HG02840 (cell line): ENCODE data around the gene DERL3.

Experiments
- ATAC-seq: cut with Tn5 transposase; IDR thresholded peaks from one replicate; pipeline ENCODE4 v1.9.1; 2021; ENCODE audit warnings: mild to moderate bottlenecking, moderate library complexity, moderate number of reproducible peaks; ENCODE audit not compliant: unreplicated experiment, low FRiP score

Gene DERL3

DNA sequence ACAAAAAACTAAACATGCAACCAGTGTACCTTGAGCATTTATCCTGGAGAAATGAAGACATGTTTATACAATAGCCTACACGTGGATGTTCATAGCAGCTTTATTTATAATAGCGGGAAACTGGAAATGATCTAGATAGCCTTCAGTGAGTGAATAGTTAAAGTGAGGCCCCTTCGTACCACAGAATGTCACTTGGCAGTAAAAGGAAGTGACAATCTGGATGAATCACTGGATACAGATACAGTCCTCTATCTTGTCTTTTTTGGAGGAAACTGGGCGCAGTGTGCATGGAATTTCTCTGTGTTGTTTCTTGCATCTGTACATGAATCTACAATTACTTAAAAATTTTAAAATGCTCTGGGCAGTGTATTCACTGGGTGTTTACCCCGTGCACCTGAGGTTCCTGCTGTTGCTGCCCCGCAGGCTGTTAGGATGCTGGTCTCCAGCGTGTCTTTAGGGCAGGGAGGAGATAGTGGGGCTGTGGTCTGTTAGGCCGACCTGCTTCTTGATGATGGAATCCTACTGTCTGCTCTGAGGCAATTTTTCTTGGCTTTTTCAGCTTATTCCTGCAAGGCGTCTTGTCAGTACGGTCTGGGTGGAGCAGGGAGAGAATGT, 23.2 kb downstream of the DERL3 start:
- ATAC-seq, result no peak

DNA sequence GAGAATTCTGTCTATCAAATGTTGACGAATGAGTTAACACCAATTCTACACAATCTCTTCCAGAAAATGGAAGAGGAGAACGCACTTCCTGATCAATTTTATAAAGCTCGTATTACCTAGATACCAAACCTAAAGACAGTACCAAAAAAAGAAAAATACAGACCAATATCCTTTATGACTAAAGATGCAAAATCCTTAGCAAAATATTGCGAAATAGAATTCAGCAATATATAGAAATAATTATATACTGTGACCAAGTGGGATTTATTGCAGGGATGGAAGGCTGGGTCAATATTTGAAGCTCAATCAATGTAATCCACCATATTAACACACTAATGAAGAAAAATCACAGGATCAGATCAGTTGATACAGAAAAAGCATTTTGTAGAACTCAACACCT, 26.4 kb downstream of the DERL3 start:
- ATAC-seq, result no peak

DNA sequence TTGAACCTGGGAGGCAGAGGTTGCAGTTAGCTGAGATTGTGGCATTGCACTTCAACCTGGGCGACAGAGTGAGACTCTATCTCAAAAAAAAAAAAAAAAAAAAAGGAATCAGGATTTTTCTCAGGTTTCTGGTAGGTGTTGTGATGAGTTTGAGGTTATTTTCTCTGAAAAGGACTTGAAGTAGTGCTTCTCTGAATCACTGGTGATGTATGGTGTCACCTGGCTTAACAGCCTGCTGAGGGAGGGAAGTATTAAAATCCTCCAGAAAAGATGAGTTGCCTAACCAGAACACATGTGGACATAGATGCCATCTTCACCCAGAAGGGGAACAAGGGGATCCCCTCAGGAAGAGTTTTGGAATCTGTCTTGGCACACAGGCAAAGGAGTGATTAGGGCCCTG, 32.0 kb downstream of the DERL3 start:
- ATAC-seq, result no peak

DNA sequence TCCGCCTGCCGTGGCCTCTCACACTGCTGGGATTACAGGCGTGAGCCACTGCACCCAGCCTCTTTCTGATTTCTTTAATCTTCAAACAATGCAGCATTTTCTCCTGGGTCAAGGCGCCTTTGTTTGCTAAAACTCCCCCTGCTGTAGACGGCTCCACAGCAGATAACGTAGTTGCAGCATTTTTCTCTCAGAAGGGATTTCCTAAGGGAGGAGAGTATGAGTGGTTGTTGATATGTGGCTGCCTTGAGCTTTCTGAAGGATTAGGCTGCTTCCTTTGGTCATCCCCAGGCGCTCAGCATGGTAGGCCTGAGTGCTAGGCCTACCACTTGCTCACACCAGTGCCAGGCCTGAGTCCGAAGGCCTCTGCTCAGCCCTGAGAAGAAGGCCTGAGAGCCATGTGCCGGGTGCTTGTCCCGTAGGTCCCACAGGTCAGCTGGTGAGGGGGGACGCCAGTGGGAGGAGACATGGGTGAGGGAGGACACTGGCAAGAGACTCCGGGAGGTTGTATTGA, 34.0 kb downstream of the DERL3 start:
- ATAC-seq, result no peak

DNA sequence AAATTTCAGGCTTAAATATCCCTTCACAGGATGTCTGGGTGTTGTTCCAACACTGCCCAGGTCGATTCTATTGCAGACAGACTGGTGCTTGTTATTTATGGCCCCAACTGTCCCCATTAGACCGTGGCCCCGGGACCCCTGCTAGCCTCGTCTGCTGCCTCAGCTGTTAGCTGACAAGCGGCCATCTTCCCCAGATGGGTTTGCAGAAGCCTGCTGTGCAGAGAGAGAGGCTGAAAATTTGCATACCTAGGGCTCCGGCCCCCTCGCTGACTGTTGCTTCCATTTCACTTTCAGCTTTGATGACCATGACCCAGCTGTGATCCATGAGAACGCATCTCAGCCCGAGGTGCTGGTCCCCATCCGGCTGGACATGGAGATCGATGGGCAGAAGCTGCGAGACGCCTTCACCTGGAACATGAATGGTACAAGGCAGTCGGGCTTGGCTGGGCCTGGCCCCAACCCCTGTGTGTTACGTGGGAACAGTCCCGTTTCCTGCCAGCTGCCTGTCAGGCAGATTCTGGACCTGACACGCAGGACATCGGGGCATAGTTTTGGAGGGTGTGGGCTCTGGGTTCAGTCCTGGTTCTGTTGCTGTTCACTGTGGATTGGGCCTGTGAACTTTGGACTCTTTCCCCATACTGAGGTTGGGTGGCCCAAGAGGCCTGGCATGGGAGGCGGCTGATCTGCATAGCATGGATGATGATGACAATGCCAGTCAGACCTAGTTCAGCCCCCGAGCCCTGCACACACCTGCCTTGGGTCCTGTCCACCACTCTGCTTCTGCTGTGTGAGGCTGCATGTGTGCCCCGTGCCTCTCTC, 35.6 kb downstream of the DERL3 start:
- no peak for ATAC-seq

DNA sequence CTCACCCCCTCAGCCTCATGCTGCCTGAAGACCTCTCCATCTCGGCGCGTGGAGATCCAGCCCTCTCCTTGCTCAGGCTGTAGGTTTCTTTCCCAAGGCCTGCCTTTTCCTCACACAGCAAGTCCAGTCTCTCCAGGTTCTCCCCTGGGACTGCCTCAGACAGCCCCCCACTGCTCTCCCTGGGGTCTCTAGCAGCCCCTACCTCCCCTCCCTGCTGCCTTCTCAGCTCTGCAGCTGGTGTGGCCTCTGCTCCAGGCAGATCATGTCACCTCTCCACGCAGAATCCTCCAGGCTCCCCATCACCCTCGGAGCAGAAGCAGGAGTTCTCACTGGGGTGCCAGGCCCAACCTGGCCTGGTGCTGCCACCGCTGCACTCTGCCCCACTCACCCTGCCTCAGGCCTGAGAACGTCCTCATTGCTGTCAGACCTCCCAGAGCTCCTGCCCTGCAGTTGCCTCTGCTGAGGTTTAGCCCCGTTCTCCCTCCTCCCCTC, 36.9 kb downstream of the DERL3 start:
- no peak for ATAC-seq

DNA sequence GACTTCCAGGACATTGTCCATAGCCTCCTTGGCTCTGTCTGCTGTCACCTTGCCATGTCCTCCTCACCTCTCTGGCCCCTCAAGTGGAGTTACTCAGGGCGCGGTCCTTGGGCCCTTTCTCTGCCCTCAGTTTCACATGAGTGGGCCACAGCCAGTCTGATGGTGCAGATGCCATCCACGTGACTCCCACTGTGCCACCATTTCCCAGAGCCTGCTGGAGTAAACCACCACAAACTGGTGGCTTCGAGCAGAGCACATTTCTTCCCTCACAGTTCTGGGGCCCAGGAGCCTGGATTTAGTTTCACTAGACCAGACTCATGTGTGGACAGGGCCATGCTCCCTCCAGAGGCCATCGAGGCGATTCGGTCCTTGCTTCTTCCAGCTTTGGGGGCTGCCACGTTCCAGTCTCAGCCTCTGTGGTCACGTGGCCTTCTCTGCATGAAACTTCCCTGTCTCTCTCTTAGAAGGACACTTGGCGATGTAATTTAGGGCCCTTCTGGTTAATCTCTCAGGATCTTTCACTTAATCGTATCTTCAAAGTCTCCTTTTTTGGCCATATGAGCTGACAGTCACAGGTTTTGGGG, 37.5 kb downstream of the DERL3 start:
- ATAC-seq, result no peak

DNA sequence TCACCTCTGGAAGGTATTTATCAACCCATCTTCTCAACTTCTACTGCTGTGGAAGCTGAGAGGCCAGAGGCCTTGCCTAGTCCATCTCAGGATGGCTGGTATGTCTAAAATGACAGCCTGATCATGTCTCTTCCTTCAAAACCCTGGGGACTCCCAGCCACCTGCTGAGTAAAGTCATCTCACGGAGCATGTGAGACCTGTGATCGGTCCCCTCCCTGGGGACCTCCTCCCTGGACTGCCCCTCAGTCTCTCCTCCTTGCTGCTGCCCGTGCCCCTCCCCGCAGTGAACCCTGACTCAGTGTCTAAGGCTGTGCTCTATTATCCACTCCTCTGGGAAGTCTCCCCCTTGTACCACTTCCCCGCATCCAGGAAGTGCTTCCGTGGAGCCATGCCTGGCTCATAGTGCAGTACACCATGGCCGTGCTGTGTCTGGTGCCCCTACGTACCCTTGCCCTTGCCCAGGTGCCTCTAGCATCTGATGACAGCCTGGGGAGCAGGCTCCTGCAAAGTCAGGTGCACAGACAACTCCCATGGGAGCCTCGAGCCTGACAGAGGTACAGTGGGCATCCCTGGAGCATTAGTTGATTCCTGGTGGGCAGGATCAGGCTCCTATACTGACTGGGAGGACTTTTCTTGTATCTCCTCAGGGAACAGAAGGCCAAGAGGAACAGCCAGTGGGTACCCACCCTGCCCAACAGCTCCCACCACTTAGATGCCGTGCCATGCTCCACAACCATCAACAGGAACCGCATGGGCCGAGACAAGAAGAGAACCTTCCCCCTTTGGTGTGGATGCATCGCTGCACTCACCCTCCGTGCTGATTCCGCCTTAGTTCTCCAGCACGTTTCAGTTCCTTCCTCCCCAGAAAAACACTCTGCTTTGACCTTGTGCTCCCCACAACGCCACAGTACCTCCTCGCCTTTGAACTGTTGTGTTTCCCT, 38.2 kb downstream of the DERL3 start:
- peak; percentile 55 for ATAC-seq

DNA sequence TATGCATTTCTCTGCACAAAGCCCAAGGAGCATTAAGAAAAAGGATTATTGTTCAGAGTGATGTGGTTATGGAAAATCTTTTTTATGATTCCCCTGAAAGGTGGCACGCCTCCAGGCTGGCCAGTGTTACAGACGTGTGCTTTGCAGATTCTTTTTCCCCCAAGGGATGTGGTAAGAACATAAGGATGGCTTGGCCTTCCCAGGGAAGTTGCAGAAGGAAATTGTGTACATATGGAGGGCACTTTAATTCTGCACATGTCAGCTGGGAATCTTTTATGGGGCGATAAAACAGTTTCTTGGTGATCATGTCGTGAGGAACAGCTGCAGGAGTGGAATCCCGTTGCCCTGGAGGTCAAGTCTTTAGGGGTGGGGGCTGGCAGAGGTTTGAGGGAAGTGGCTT, 42.3 kb downstream of the DERL3 start:
- no peak for ATAC-seq

DNA sequence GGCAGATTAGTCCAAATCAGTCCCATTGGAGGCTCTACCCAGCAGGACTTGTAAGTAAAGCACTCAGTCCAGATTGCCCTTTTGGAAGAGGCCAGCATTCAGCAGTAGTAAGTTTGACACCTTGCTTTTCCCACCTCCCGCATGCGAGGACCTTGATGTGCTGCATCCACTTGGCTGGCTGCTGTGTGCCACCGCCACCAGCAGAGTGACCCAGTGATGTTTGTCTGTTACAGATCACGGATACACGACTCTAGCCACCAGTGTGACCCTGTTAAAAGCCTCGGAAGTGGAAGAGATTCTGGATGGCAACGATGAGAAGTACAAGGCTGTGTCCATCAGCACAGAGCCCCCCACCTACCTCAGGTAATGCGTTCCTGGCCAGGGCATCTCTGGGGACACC, 45.5 kb downstream of the DERL3 start:
- ATAC-seq, result no peak

DNA sequence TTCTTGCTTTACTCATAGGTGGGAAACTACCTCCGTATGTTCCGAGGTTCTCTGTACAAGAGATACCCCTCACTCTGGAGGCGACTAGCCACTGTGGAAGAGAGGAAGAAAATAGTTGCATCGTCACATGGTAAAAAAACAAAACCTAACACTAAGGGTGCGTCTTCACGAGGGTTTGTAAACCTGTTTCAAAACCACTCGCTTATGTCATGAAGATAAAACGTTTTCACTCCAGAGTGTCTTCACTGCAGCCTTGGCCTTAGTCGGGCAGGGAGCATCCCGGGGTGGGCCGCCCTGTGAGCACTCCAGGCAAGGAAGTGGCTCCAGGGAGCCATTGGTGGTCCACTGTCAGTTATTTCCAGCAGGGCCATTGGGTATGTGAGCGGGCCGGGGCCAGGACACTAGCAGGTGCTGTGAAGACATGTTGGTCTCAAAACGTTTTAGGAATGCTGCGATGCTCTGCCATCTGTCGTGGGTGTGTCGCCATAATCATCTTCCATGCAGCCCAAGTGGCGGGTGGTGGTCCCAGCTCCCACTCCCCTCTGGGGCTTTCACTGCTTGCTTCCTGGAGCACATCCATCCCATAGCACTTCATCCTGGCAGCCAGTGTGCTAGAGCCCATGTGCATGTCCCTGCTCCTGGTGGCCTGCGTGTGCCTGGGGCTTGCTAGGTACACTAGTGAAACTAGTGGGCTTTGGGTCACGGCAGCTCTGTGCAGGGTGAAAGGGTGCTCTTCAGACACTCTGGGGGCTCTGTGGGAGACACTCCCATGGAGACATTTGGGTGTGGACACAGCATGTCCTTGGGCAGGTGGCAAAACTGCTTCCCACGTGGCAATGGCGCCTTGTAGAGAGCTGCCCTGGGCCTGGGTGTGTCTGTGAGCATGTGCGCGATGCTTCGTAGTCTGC, 46.8 kb downstream of the DERL3 start:
- no peak for ATAC-seq

DNA sequence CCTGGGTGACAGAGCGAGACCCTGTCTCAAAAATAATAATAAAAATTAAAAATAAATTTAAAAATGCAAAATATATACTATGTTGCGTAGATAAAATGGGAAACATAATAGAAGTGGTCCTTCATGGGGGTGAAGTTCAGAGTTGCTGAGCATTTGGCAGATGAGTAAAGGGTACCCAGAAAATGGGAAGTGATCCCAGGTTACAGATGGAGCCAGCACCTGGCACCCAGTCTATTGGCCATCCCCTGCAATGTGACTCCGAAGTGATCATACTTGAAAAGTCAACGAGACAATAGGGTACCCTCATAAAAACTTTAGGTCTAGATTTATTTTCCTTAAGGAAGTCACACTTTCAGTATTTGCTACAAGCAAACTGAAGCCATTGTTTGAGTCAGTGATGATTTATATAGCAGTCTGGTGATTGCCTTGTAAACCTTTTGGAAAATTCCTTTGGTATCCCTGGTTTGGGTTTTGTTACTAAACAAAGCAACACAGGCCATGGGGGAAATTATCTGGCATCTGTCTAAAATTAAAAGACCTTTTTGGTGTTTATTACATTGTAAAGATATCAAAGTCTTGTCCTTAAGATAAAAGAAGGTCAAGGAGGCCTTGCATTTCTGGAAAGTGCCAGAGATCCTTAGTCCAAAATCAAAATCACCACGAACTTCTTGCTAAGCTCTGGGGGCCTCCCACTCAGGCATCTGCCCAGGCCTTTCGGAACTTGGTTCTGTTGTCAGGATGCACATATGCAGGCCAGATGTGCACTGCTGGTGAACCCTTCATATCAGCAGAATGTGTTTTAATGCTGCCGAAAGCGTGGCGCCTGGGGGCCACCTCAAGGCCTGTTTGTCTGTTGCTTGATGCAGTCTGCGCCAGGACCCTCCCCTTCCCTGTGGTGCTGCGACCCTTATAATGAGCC, 47.7 kb downstream of the DERL3 start:
- ATAC-seq, result no peak

DNA sequence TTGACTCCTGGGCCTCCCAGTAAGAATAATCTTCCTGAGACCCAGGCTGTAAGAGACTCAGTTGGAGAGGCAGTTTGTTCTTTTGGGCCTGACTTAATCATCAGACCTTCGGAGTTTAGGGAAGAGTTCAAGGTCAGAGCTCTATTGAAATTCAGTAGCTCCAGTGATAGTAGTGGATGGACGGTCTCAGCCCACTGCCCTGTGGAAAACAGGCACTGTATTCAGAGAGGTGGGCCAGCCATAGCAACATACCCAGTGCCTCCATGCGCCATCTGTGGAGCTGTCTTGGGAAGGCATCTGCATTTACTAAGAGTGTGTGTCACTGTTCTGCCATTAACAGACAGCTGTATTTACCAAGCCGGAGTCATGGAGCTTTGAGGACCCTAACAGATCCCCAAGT, 49.2 kb downstream of the DERL3 start:
- no peak for ATAC-seq

DNA sequence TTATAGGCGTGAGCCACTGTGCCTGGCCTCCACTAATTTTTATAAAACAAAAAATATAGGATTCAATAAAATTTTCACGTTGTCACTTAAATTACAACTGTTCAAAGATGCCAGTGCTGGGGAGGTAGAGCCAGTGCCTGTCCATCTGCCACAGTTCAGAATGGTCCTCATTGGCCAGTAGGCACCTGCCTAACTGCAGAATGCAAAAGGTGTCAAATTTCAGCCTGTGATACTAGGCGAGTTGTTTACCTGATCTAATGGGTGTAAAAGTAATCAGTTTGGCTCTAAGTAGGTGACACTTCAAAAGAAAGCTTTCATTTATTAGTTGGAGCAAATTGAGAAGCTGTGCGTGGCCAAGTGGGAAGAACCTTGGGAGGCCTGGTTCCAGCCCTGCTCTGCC, 49.7 kb downstream of the DERL3 start:
- ATAC-seq, result no peak

DNA sequence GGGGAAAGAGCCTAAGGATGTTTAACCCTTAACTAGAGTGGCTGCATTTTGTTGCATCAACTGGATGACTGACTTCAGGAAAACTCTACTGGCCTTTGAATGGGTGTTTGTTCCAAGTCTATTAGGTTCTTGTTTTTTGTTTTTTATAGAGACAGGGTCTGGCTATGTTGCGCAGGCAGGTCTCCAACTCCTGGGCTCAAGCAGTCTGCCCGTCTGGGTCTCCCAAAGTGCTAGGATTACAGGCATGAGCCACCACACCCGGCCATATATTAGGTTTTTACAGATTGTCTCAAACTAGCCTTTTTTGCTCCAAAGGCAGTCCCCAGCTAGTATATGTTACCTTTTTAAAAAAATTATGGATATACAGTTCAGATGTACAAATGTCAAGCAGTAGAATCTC, 50.9 kb downstream of the DERL3 start:
- ATAC-seq, result no peak

DNA sequence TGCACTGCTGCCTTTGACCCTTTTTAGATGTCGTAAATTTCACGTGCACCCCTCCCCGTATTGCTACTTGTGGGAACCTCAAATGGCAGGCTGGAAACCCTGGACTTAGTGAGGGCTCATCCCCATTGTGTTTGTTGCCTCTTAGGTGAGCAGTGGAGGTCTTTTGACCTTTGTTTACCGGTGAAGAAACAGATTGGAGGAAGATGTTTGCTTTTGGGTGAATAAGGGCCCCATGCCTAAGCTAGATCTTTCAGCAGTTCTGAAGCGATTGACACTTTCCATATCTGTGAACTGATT, 51.3 kb downstream of the DERL3 start:
- ATAC-seq, result no peak

DNA sequence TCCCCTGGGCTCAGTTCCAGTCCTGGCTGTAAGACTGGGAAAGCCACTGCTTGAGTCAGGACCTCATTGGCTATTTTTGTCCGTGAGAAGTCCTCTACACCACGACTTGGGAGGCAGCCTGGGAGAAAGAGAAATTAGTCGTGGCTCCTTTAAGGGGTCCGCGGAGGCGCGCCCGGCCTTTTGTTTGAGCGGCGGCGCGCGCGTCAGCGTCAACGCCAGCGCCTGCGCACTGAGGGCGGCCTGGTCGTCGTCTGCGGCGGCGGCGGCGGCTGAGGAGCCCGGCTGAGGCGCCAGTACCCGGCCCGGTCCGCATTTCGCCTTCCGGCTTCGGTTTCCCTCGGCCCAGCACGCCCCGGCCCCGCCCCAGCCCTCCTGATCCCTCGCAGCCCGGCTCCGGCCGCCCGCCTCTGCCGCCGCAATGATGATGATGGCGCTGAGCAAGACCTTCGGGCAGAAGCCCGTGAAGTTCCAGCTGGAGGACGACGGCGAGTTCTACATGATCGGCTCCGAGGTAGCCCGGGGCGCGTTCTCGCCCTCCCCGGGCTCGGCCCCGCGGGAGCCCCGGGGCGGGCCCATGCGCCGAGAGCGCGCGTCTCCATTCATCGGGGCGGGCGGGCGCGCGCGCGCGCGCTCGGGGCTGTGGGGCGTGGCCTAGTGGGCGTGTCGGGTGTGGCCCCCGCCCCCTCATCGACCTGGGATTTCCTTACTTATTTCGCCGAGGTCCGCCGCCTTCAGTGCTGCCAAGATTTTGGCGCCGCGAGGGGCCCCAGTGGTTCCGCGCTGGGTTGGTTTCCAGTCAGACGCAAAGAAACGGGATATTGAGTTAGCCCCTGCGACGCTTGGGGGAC, 51.8 kb downstream of the DERL3 start, which contains the start of gene SMARCB1:
SMARCB1 (plus strand) TSS at position 215 of the 848 bp plus-strand sequence; CDS start at position 419, 204 bp downstream.
- ATAC-seq, result peak; percentile 74
